Activated naive CD4-positive, alpha-beta T cell treated with anti-CD3 and anti-CD28 coated beads, Interleukin-2, amount 10 ng/mL, durations not matched to agents 7 days and 5 days (primary cell): ENCODE results near the gene MAPKBP1.
"Not testable (repeated sequence)": the region's sequence is repeated elsewhere in the genome, so short reads cannot be mapped to it uniquely, and the experiment has no call there.

Experiments used
- CTCF ChIA-PET: fragments of 350-600 bp; sonication (Branson Sonifier 250); formaldehyde crosslinking; loops from one replicate; lab custom pipeline; 2021; ENCODE audit warnings: antibody characterized with exemption; lab: Charles Lee
- DNase-seq: peaks from one replicate; pipeline ENCODE4 v3.0.0-alpha.2; 2020
- H3K27ac Mint-ChIP-seq: one replicate; pipeline ENCODE4 v1.8.0; 2021; ENCODE audit warnings: mild to moderate bottlenecking, moderate library complexity, mixed read lengths
- H3K27me3 Mint-ChIP-seq: one replicate; pipeline ENCODE4 v1.8.0; 2021; ENCODE audit warnings: mild to moderate bottlenecking, mixed read lengths
- H3K36me3 Mint-ChIP-seq: one replicate; pipeline ENCODE4 v1.8.0; 2021; ENCODE audit warnings: mixed read lengths
- H3K4me1 Mint-ChIP-seq: one replicate; pipeline ENCODE4 v1.8.0; 2021; ENCODE audit warnings: mixed read lengths
- H3K4me3 Mint-ChIP-seq: one replicate; pipeline ENCODE4 v1.8.0; 2021; ENCODE audit warnings: mild to moderate bottlenecking, moderate library complexity, mixed read lengths
- H3K9me3 Mint-ChIP-seq: one replicate; pipeline ENCODE4 v1.8.0; 2021; ENCODE audit warnings: mixed read lengths

The MAPKBP1 gene, protein sequence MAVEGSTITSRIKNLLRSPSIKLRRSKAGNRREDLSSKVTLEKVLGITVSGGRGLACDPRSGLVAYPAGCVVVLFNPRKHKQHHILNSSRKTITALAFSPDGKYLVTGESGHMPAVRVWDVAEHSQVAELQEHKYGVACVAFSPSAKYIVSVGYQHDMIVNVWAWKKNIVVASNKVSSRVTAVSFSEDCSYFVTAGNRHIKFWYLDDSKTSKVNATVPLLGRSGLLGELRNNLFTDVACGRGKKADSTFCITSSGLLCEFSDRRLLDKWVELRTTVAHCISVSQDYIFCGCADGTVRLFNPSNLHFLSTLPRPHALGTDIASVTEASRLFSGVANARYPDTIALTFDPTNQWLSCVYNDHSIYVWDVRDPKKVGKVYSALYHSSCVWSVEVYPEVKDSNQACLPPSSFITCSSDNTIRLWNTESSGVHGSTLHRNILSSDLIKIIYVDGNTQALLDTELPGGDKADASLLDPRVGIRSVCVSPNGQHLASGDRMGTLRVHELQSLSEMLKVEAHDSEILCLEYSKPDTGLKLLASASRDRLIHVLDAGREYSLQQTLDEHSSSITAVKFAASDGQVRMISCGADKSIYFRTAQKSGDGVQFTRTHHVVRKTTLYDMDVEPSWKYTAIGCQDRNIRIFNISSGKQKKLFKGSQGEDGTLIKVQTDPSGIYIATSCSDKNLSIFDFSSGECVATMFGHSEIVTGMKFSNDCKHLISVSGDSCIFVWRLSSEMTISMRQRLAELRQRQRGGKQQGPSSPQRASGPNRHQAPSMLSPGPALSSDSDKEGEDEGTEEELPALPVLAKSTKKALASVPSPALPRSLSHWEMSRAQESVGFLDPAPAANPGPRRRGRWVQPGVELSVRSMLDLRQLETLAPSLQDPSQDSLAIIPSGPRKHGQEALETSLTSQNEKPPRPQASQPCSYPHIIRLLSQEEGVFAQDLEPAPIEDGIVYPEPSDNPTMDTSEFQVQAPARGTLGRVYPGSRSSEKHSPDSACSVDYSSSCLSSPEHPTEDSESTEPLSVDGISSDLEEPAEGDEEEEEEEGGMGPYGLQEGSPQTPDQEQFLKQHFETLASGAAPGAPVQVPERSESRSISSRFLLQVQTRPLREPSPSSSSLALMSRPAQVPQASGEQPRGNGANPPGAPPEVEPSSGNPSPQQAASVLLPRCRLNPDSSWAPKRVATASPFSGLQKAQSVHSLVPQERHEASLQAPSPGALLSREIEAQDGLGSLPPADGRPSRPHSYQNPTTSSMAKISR (N-terminal part only)

GRCh38 chr15:41774062-41774881 lies at the start of gene MAPKBP1:
TSS of gene MAPKBP1 (plus strand) at chr15:41774484. CDS start at chr15:41775276, 792 bp downstream.
- Mint-ChIP-seq H3K27ac (peak within 1 kb of the TSS; percentile 97), H3K36me3 (peaks cover 6% of the 10 kb centered on the region), H3K9me3 (no peaks in the 10 kb centered on the region), H3K4me1 (peaks cover 61% of the 10 kb centered on the region), H3K4me3 (peak within 1 kb of the TSS; percentile 95), H3K27me3 (no peaks in the 10 kb centered on the region)
- DNase-seq = peak; percentile 99
- CTCF ChIA-PET = interaction anchor here (0.6 to 6.4 kb wide), 26 partner anchors 9 to 308 kb away, joined by 3 to 253 read pairs (median 7); no protein-coding TSS in a partner anchor

DNA sequence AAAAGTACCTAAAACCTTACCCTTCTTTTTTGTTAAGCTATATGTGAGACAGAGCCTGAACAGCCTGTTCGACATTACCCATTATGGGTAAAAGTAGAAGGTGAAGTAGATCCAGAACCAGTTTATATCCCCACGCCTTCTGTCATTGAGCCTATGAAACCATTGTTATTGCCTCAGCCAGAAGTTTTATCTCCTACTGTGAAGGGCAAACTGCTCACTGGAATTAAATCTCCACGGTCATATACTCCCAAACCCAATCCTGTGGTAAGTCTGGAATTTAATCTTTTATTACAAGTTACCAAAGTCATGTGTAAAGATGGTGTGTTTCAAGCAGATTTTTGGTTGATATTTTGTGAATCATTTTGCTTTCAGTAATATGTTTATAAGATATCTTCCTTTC lies 47.1 kb upstream of the MAPKBP1 start:
- Mint-ChIP-seq H3K27ac (no peak overlapping the region), H3K4me1 (no peaks in the 10 kb centered on the region), H3K4me3 (no peak overlapping the region), H3K9me3 (no peaks in the 10 kb centered on the region), H3K36me3 (peaks cover 3% of the 10 kb centered on the region), H3K27me3 (no peaks in the 10 kb centered on the region)
- DNase-seq = no peak
- CTCF ChIA-PET = no interaction called here

DNA sequence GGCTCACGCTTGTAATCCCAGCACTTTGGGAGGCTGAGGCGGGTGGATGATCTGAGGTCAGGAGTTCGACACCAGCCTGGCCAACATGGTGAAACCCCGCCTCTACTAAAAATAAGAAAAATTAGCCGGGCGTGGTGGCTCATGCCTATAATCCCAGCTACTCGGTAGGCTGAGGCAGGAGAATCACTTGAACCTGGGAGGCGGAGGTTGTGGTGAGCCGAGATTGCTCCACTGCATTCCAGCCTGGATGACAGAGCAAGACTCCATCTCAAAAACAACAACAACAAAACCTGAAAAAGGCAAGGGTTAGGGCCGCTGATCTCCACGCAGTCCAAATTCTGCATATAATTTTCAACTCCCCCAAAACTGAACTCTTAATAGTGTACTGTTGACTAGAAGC lies 46.2 kb upstream of the MAPKBP1 start:
- not testable (repeated sequence) for H3K36me3 Mint-ChIP-seq, H3K27me3 Mint-ChIP-seq, H3K4me1 Mint-ChIP-seq, H3K4me3 Mint-ChIP-seq, H3K9me3 Mint-ChIP-seq, DNase-seq, H3K27ac Mint-ChIP-seq
- CTCF ChIA-PET = interaction anchor here (0.6 kb wide), 1 partner anchor 649 kb away, joined by 3 read pairs; no protein-coding TSS in a partner anchor

GRCh38 chr15:41730543-41730942 lies 43.7 kb upstream of the MAPKBP1 start:
- H3K4me1 Mint-ChIP-seq = no peaks in the 10 kb centered on the region
- CTCF ChIA-PET = no interaction called here
- no peaks in the 10 kb centered on the region for H3K9me3 Mint-ChIP-seq
- H3K36me3 Mint-ChIP-seq = peaks cover 12% of the 10 kb centered on the region
- H3K27me3 Mint-ChIP-seq = no peaks in the 10 kb centered on the region
- no peak overlapping the region for H3K4me3 Mint-ChIP-seq
- no peak for DNase-seq
- no peak overlapping the region for H3K27ac Mint-ChIP-seq

GRCh38 chr15:41732483-41732882 lies 41.8 kb upstream of the MAPKBP1 start:
- H3K36me3 Mint-ChIP-seq = peaks cover 16% of the 10 kb centered on the region

GRCh38 chr15:41734079-41734478 lies 40.2 kb upstream of the MAPKBP1 start:
- DNase-seq = no peak
- no peaks in the 10 kb centered on the region for H3K4me1 Mint-ChIP-seq
- peaks cover 23% of the 10 kb centered on the region for H3K36me3 Mint-ChIP-seq
- H3K27me3 Mint-ChIP-seq = no peaks in the 10 kb centered on the region
- H3K4me3 Mint-ChIP-seq = no peak overlapping the region
- H3K27ac Mint-ChIP-seq = no peak overlapping the region
- no peaks in the 10 kb centered on the region for H3K9me3 Mint-ChIP-seq
- CTCF ChIA-PET = no interaction called here

More at GRCh38 chr15:41732483-41732882, 41.8 kb upstream of the MAPKBP1 start:
- H3K27me3 Mint-ChIP-seq = no peaks in the 10 kb centered on the region
- CTCF ChIA-PET = interaction anchor here (1.3 kb wide), 1 partner anchor 40 kb away, joined by 3 read pairs; no protein-coding TSS in a partner anchor
- H3K4me3 Mint-ChIP-seq = no peak overlapping the region
- H3K4me1 Mint-ChIP-seq = no peaks in the 10 kb centered on the region
- H3K9me3 Mint-ChIP-seq = no peaks in the 10 kb centered on the region
- H3K27ac Mint-ChIP-seq = no peak overlapping the region
- DNase-seq = no peak

- no peak for DNase-seq
- no peaks in the 10 kb centered on the region for H3K9me3 Mint-ChIP-seq
- CTCF ChIA-PET = interaction anchor here (0.8 kb wide), 1 partner anchor 131 kb away, joined by 3 read pairs; no protein-coding TSS in a partner anchor
- no peaks in the 10 kb centered on the region for H3K4me1 Mint-ChIP-seq
- H3K36me3 Mint-ChIP-seq = peaks cover 23% of the 10 kb centered on the region
- no peaks in the 10 kb centered on the region for H3K27me3 Mint-ChIP-seq
- H3K4me3 Mint-ChIP-seq = no peak overlapping the region
- H3K27ac Mint-ChIP-seq = no peak overlapping the region
These were observed 39.2 kb upstream of the MAPKBP1 start for GRCh38 chr15:41735046-41735445.

DNA sequence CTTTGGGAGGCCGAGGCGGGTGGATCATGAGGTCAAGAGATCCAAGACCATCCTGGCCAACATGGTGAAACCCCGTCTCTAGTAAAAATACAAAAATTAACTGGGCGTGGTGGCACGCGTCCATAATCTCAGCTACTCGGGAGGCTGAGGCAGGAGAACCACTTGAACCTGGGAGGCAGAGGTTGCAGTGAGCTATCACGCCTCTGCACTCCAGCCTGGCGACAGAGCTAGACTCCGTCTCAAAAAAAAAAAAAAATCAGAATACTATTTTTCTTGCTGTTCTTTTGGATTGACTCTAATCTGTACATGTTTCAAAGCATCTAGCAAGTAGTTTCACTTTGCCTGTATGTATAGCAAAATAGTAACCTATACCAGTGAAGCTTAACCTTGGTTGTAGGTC lies 38.8 kb upstream of the MAPKBP1 start:
- peaks cover 23% of the 10 kb centered on the region for H3K36me3 Mint-ChIP-seq
- H3K4me3 Mint-ChIP-seq, DNase-seq, H3K27me3 Mint-ChIP-seq, H3K4me1 Mint-ChIP-seq, H3K27ac Mint-ChIP-seq, H3K9me3 Mint-ChIP-seq: not testable (repeated sequence)
- CTCF ChIA-PET = interaction anchor here (0.8 kb wide), 1 partner anchor 131 kb away, joined by 3 read pairs; no protein-coding TSS in a partner anchor

GRCh38 chr15:41746802-41747201 lies 27.5 kb upstream of the MAPKBP1 start:
- DNase-seq = no peak
- Mint-ChIP-seq H3K9me3 (no peaks in the 10 kb centered on the region), H3K27me3 (no peaks in the 10 kb centered on the region), H3K4me1 (no peaks in the 10 kb centered on the region), H3K36me3 (peaks cover 22% of the 10 kb centered on the region), H3K27ac (no peak overlapping the region), H3K4me3 (no peak overlapping the region)
- CTCF ChIA-PET = interaction anchor here (0.7 to 1.2 kb wide), 2 partner anchors 45 to 242 kb away, joined by 3 read pairs; no protein-coding TSS in a partner anchor

- H3K27ac Mint-ChIP-seq = no peak overlapping the region
- H3K27me3 Mint-ChIP-seq = no peaks in the 10 kb centered on the region
- CTCF ChIA-PET = no interaction called here
- no peaks in the 10 kb centered on the region for H3K4me1 Mint-ChIP-seq
- H3K4me3 Mint-ChIP-seq = no peak overlapping the region
- DNase-seq = no peak
- no peaks in the 10 kb centered on the region for H3K9me3 Mint-ChIP-seq
- peaks cover 27% of the 10 kb centered on the region for H3K36me3 Mint-ChIP-seq
These were observed 18.1 kb upstream of the MAPKBP1 start for GRCh38 chr15:41756198-41756597.

DNA sequence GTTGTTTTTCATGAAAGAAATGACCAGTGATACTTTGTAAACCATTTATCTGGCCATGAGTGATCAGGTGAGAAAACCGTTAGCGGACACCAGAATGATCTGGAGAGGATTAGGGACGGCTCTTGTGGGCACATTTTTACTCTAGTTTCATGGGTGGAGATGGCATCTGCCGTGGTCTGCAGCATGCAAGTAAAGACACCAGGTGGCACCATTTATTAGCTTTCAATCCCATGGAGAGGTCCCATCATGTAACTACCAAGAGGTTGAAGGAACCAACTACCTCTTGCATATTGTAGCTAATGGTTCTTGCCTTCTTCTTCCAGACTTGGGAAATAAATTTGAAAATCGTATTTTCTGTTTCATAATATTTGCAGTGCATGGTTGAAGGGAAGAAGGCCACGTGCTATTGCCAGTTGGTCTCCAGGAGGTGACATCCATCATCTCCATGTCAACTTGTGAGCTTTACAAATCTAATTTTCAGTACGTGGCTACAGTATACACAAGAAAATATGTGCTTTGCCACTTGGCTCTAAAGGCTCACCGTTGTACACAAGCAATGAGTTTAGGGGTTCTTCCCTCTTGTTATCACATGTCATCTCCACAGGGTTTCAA lies 1.5 kb upstream of the MAPKBP1 start:
- CTCF ChIA-PET = interaction anchor here (0.7 to 6.4 kb wide), 31 partner anchors 8 to 312 kb away, joined by 3 to 253 read pairs (median 6); no protein-coding TSS in a partner anchor
- Mint-ChIP-seq H3K36me3 (peaks cover 5% of the 10 kb centered on the region), H3K27ac (peak overlapping the region; percentile 97), H3K4me3 (peak overlapping the region; percentile 95), H3K9me3 (no peaks in the 10 kb centered on the region), H3K4me1 (peaks cover 48% of the 10 kb centered on the region), H3K27me3 (no peaks in the 10 kb centered on the region)
- DNase-seq = peak; percentile 74

DNA sequence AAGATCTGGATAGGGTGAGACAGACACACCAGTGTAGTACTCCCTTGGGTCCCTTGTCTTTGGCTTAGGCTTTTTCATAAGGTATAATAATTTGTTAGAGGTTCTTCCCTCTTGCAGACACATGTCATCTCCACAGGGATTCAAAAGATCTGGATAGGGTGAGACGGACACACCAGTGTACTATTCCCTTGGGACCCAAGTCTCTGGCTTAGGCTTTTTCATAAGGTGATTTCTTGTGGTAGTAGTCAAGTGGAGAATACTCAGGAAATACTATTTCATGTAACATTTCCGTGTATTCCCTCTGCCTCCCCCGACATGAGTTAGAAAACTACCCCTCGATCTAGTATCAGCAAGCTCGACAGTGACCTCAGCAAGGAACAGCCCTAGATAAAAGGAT lies 954 bp upstream of the MAPKBP1 start:
- Mint-ChIP-seq H3K36me3 (peaks cover 3% of the 10 kb centered on the region), H3K4me1 (peaks cover 53% of the 10 kb centered on the region), H3K27ac (peak overlapping the region; percentile 97), H3K4me3 (peak overlapping the region; percentile 95), H3K9me3 (no peaks in the 10 kb centered on the region), H3K27me3 (no peaks in the 10 kb centered on the region)
- CTCF ChIA-PET = interaction anchor here (0.7 to 6.4 kb wide), 35 partner anchors 9 to 311 kb away, joined by 3 to 253 read pairs (median 5); no protein-coding TSS in a partner anchor
- no peak for DNase-seq
